ENCODE measurements around the gene GMDS.

GRCh38 chr6:2190661-2191389, 54.6 kb downstream of the GMDS start:
- TF ChIP-seq, protein P1, sequence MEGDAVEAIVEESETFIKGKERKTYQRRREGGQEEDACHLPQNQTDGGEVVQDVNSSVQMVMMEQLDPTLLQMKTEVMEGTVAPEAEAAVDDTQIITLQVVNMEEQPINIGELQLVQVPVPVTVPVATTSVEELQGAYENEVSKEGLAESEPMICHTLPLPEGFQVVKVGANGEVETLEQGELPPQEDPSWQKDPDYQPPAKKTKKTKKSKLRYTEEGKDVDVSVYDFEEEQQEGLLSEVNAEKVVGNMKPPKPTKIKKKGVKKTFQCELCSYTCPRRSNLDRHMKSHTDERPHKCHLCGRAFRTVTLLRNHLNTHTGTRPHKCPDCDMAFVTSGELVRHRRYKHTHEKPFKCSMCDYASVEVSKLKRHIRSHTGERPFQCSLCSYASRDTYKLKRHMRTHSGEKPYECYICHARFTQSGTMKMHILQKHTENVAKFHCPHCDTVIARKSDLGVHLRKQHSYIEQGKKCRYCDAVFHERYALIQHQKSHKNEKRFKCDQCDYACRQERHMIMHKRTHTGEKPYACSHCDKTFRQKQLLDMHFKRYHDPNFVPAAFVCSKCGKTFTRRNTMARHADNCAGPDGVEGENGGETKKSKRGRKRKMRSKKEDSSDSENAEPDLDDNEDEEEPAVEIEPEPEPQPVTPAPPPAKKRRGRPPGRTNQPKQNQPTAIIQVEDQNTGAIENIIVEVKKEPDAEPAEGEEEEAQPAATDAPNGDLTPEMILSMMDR (IDR thresholded peaks at IDR 0.05) = no peak
- TF ChIP-seq ELF4 (CRISPR knock-in tag; IDR thresholded peaks at IDR 0.05; ENCODE audit: low read depth) = no peak
- no peak for TF ChIP-seq ZMAT4 (CRISPR knock-in tag; IDR thresholded peaks at IDR 0.05)
- no peak for TF ChIP-seq ZNF219 (CRISPR knock-in tag; IDR thresholded peaks at IDR 0.05; ENCODE audit: borderline replicate concordance)
- no peak for TF ChIP-seq SP1 (CRISPR knock-in tag; conservative IDR thresholded peaks at IDR 0.05)
- no peak for TF ChIP-seq RELA (CRISPR knock-in tag; IDR thresholded peaks at IDR 0.05; ENCODE audit: borderline replicate concordance)
- TF ChIP-seq, protein P2, sequence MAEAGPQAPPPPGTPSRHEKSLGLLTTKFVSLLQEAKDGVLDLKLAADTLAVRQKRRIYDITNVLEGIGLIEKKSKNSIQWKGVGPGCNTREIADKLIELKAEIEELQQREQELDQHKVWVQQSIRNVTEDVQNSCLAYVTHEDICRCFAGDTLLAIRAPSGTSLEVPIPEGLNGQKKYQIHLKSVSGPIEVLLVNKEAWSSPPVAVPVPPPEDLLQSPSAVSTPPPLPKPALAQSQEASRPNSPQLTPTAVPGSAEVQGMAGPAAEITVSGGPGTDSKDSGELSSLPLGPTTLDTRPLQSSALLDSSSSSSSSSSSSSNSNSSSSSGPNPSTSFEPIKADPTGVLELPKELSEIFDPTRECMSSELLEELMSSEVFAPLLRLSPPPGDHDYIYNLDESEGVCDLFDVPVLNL (CRISPR knock-in tag; IDR thresholded peaks at IDR 0.05; ENCODE audit: borderline replicate concordance, low read depth) = no peak
- TF ChIP-seq SOX15 (CRISPR knock-in tag; IDR thresholded peaks at IDR 0.05) = no peak
- no peak for TF ChIP-seq MAX (CRISPR knock-in tag; IDR thresholded peaks at IDR 0.05)
- TF ChIP-seq, protein P3, sequence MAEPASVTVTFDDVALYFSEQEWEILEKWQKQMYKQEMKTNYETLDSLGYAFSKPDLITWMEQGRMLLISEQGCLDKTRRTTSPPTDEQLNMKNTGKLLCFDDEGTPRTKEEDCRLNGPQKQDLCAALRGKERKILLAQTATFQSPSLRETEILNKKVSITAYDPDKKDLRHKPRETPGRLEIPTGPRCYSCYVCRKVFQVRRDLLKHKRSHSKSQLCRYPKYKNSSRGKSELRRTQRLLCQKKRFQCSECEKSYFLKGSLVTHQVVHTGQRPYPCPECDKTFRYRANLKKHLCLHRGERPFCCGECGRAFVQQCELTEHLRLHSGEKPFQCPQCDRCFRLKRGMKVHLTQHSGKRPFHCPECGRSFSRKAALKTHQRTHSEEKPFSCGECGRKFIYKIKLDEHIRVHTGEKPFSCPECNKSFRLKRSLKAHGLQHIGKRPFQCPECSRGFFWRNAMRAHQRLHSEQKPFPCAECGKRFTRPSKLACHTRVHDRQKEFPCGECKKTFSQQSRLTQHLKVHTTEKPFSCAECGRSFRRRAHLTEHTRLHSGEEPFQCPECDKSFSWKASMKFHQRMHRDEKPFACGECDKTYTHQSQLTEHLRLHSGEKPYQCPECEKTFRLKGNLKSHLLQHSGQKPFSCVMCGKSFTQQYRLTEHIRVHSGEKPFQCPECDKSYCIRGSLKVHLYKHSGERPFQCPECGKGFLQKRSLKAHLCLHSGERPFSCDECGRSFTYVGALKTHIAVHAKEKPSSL (CRISPR knock-in tag; conservative IDR thresholded peaks at IDR 0.05) = no peak
- no peak for TF ChIP-seq MLX (CRISPR knock-in tag; IDR thresholded peaks at IDR 0.05)
- TF ChIP-seq ARID4B (CRISPR knock-in tag; IDR thresholded peaks at IDR 0.05; ENCODE audit: borderline replicate concordance) = no peak

Measured in WTC11 (cell line).